ENCODE data around the gene METTL1. TPM values are rescaled to one million over a fixed set of nuclear protein-coding genes. Genes with fewer than 3 reads are reported as not detected.
"Not testable (repeated sequence)": the region's sequence is repeated elsewhere in the genome, so short reads cannot be mapped to it uniquely, and the experiment has no call there.

METTL1 gene
- 5.2 and 7.4 TPM in 2 replicates for total RNA-seq

GRCh38 chr12:57771873-57772428 lies at the start of gene METTL1:
Gene METTL1 (minus strand): TSS chr12:57772105. CDS start chr12:57772083, 22 bp downstream.
- peak; percentile 97 for DNase-seq (ENCODE audit: low read depth)
- TF ChIP-seq CTCF (IDR thresholded peaks at IDR 0.05; ENCODE audit: insufficient read depth, low read depth, low read length) = no peak
- peak within 1 kb of the TSS; percentile 96 for H3K4me3 ChIP-seq (ENCODE audit: low read depth, low read length)

DNA sequence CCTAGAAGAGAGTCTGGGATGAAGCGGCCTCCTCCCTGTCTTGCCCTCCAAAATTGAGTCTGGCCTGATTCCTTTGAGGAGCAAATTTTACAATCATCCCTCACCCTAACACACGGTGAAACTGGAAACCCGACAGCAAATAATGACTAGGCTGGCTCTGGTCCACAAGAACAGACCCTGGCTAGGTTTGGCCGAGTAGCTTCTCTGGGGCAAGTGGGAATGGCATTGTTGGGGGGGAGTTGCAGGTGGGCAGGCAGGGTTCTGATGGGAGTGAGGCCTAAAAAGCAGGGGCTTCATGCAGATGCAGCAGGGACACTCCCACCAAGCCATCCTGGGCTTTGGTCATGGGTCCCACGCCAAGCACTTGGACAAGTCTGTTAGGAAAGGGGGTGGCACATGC lies 49.1 kb upstream of the METTL1 start:
- H3K4me3 ChIP-seq (ENCODE audit: low read depth, low read length); DNase-seq (ENCODE audit: low read depth): not testable (repeated sequence)

- not testable (repeated sequence) for DNase-seq (ENCODE audit: low read depth); H3K4me3 ChIP-seq (ENCODE audit: low read depth, low read length)
These were observed 48.2 kb upstream of the METTL1 start for GRCh38 chr12:57820119-57820518.

DNA sequence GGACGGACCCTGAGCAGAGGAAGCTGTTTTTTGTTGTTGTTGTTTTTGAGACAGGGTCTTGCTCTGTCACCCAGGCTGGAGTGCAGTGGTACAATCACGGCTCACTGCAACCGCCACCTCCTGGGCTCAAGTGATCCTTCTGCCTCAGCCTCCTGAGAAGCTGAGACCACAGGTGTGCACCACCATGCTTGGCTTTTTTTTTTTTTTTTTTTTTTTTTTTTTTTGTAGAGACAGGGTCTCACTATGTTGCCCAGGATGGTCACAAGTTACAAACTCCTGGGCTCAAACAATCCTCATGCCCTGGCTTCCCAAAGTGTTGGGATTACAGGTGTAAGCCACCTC lies 46.1 kb upstream of the METTL1 start:
- H3K4me3 ChIP-seq (ENCODE audit: low read depth, low read length); DNase-seq (ENCODE audit: low read depth): not testable (repeated sequence)

DNA sequence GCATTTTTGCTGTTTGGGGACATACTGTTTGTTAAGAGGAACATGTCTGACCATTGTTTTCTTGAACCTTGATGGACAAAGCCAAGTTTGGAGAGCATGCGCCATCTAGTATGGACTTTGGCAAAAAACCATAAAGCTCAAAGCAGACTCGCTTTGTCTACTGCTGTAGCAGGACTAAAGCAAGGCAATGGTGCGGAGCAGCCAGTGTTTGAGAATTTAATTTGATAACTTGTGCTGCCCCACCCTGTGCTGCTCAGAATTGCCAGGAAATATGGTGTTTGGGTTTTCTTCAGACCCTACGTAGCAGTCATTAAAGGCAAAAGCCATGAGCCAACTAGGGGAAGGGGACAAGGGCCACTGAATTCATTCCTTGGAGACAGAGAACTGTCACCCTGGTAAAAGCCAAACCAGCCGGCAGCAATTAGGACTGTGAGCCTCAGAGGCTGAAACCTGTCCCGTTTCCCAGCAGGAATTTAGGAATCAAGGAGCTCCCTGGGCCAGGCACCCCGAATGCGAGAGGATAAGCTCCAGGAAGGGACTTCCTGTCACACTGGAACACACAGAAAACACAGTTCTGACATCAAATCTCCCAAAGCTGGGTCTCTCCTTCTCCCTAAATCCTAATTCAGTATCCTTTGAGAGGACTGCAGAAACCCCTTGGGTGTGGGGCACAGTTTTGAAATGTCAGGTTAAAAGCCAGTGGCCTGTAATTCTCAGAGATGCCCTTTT lies 45.5 kb upstream of the METTL1 start:
- TF ChIP-seq CTCF (IDR thresholded peaks at IDR 0.05; ENCODE audit: insufficient read depth, low read depth, low read length) = no peak
- no peak for DNase-seq (ENCODE audit: low read depth)
- H3K4me3 ChIP-seq (ENCODE audit: low read depth, low read length) = no peak overlapping the region

DNA sequence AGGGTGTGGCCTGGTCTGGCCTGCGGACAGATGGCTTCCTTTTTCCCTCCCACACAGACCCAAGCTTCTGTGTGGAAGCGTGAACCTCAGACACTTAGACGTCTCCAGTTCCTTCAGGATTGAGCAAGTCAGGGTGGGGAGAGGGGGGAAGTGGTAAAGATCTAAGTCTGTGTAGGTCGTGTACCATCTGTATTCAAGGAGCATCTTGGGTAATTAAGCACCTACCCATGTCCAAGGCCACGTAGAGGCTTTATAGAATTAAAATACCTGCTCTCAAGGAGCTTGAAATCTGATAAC lies 44.9 kb upstream of the METTL1 start:
- DNase-seq (ENCODE audit: low read depth) = peak; percentile 79
- no peak for TF ChIP-seq CTCF (IDR thresholded peaks at IDR 0.05; ENCODE audit: insufficient read depth, low read depth, low read length)
- no peak overlapping the region for H3K4me3 ChIP-seq (ENCODE audit: low read depth, low read length)

GRCh38 chr12:57816001-57816854 lies 44.3 kb upstream of the METTL1 start:
- no peak overlapping the region for H3K4me3 ChIP-seq (ENCODE audit: low read depth, low read length)
- no peak for TF ChIP-seq CTCF (IDR thresholded peaks at IDR 0.05; ENCODE audit: insufficient read depth, low read depth, low read length)
- no peak for DNase-seq (ENCODE audit: low read depth)

DNA sequence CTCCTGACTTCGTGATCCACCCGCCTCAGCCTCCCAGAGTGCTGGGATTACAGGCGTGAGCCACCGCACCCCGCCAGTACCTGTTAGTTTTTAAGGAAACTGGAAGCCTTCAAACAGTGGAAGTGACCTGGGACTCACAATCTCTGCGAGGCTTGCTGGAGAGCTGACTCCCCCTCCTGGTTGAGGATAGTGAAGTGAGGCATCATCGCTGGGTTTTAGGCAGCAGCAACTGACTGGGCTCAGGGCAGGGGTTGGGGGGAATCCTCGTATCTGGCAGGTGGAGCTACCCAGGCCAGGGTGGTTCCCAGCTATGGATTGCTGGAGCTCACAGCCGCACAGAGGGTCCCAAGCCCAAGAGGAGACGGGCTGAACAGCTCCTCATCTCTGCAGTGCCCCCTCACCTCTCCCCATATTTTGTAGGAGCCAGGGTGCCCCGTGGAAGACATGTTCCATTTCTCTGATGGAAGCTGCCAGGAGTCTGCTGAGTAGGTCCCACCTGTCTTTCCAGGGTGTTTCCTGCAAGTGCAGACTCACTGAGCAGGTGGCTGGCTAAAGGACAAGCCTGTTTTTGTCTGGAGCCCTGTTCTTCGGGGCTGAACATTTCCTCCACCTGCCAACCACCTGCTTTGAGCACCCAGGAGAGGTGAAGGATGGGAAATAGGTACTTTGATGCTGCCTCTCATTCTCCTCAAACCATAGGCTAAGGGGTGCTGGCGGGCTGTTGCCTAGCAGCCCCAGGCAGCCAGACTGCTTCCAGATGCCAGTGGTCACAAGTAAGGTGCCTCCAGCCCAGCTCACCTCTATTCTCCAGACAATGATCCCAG lies 43.5 kb upstream of the METTL1 start:
- H3K4me3 ChIP-seq (ENCODE audit: low read depth, low read length) = no peak overlapping the region
- no peak for DNase-seq (ENCODE audit: low read depth)
- TF ChIP-seq CTCF (IDR thresholded peaks at IDR 0.05; ENCODE audit: insufficient read depth, low read depth, low read length) = no peak

Data from fibroblast of villous mesenchyme (primary cell).